PC-3 (cell line): ENCODE measurements around the gene METRN.

Source experiments
- CTCF ChIP-seq: fragments of 300-600 bp; sonication (generic); conservative IDR thresholded peaks from 2 replicates; pipeline ENCODE4 v1.5.1; 2017; ENCODE audit warnings: antibody characterized with exemption, low read depth, mild to moderate bottlenecking, low read length
- EZH2 ChIP-seq: fragments of 300-600 bp; sonication (generic); IDR thresholded peaks from one replicate; pipeline ENCODE4 v1.6.1; 2017; ENCODE audit warnings: antibody characterized with exemption, mild to moderate bottlenecking, low read length; ENCODE audit not compliant: unreplicated experiment
- EZH2phosphoT487 ChIP-seq: fragments of 300-600 bp; sonication (generic); IDR thresholded peaks from 2 replicates; pipeline ENCODE4 v1.6.1; 2018; ENCODE audit warnings: mild to moderate bottlenecking, antibody characterized with exemption, low read length, borderline replicate concordance

- no peak for TF ChIP-seq CTCF
- TF ChIP-seq EZH2 = no peak
- no peak for TF ChIP-seq EZH2phosphoT487
Measured at GRCh38 chr16:667113-667779, 47.7 kb upstream of the METRN start.
